Measurements from ENCODE around the gene AMN. TPM values are rescaled to one million over a fixed set of nuclear protein-coding genes. Genes with fewer than 3 reads are reported as not detected.

AMN gene
- total RNA-seq, 2 experiments from 2014 or later, result 0.15 to 0.30 TPM

DNA sequence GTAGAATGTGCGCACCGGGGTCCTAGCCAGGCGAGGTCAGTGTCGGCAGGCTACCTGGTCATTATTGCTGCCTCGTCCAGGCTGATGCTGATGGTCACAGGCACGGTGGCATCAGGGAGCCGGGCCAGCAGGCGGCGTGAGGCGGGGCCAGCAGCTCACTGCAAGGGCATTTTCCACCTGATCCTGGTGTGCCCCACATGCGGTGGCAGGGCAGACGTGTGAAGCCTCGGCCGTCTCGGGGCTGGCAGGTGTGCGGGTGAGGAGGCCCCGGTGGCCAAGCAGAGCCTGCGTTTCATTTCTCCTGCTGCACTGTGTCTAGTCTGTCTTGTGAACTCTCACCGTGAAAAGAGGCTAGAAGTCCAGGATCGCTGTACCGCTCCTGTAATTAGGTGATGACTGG lies 12.0 kb upstream of the AMN start:
- no peaks in the 10 kb centered on the region for H3K9me3 Mint-ChIP-seq
- H3K36me3 Mint-ChIP-seq (ENCODE audit: low read depth), result peaks cover 10% of the 10 kb centered on the region
- no peak overlapping the region for H3K27ac Mint-ChIP-seq
- POLR2A ChIA-PET, result no interaction called here
- no peaks in the 10 kb centered on the region for H3K27me3 Mint-ChIP-seq
- H3K4me1 Mint-ChIP-seq, result no peaks in the 10 kb centered on the region
- CTCF ChIA-PET, result no interaction called here
- no peak overlapping the region for H3K4me3 Mint-ChIP-seq
- DNase-seq, result no peak

DNA sequence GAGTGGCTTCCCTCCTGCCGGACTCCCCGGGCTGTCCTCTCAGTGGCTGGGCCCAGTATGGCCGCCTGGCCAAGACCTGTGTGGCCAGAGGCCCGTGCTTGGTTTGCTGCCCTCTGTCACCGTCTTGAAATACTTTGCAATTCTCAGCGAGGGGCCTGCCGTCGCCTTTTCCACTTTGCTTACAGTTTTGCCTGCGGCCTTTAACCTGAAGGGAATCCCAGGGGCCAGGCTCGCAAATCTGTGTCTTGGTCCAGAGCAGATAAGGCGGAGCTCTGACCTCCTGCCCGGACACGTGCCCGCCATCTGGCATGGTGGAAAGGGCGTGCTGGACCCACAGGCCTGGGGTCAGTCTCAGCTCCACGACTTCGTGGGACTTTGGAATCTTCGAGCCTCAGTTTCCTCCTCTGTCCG lies 10.9 kb upstream of the AMN start:
- H3K4me3 Mint-ChIP-seq, result no peak overlapping the region
- H3K9me3 Mint-ChIP-seq, result no peaks in the 10 kb centered on the region
- DNase-seq, result no peak
- H3K27ac Mint-ChIP-seq, result no peak overlapping the region
- ChIA-PET CTCF (no interaction called here), POLR2A (no interaction called here)
- no peaks in the 10 kb centered on the region for H3K4me1 Mint-ChIP-seq
- no peaks in the 10 kb centered on the region for H3K27me3 Mint-ChIP-seq
- H3K36me3 Mint-ChIP-seq (ENCODE audit: low read depth), result peaks cover 7% of the 10 kb centered on the region

DNA sequence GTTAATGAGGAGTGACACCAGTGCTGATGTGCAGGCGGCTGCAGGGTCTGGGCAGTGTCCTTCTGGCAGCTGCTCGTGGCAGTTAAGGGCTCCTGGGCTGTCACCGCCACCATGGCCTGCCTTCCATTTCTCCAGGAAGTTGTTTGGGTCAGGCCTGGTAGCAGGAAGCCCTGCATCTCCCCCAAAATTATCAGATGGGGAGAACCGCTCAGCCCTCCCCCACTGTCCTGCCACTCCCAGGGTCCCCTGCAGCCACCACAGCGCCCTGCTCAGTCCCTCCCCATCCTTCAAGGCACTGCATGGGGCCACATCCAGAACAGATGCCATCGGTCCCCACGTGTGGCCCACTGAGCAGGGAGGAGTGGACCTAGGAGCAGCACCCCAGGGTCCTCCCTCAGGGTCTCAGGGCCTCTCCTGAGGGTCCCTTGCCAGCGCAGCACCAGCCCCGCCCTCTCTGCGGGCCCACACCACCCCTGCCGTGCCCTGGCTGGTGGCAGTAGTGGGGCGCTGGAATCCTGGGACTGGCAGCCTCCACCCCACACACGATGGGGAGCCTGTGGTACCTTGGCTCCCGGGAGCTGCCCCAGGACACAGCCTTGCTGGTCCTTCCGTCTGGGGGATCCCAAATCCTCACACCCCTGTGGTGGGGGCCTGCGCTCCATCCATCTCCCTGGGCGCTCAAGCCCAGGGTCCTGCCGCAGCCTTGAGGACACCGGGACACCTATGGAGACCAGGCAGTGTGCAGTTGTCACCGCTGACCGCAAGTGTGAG lies 10.3 kb upstream of the AMN start:
- no peaks in the 10 kb centered on the region for H3K9me3 Mint-ChIP-seq
- no peaks in the 10 kb centered on the region for H3K27me3 Mint-ChIP-seq
- no peak overlapping the region for H3K4me3 Mint-ChIP-seq
- no peak overlapping the region for H3K27ac Mint-ChIP-seq
- no peak for DNase-seq
- H3K36me3 Mint-ChIP-seq (ENCODE audit: low read depth), result peaks cover 3% of the 10 kb centered on the region
- CTCF ChIA-PET, result interaction anchor here (0.6 to 0.9 kb wide), 2 partner anchors 15 to 138 kb away, joined by 3 read pairs; no protein-coding TSS in a partner anchor
- POLR2A ChIA-PET, result no interaction called here
- peaks cover under 1% of the 10 kb centered on the region for H3K4me1 Mint-ChIP-seq

DNA sequence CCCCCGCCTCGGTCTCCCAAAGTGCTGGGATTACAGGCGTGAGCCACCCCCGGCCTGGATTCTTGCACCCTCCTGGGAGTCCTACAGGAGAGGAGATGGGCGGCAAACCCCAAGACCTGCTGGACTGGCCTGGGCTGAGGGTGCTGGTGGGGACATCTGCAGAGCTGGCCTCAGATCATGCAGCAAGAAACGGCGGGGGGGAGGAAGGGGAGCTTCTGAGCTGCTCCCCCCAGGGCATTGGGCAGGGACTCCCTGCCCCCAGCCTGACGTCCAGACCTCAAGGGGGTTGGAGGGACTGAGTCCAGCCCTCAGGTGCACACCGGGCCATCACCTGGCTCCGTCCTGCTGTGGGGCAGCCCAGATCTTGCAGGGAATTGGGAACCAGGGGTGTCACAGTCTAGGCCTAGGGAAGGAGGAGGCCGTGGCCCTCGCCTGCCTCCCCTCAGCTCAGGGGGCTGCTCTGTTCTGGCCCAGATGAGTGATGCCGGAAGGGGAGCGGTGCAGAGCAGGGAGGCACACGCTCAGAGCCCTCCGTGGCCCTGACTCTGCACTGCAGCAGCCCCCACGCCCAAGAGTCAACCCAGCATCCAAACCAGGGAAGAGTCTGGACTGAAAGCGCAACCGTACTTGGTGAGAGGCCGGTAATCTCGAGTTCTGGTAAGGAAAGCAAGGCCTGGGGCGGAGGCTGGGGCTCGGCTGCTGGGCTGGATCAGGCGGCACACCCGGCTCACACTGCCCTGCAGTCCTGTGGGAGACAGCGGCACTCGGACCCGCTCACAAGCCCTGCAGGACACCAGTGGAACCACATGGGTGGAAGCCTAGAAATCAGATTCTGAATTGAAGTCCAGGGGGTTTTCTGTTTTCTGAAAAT lies 8.9 kb upstream of the AMN start:
- no peak for DNase-seq
- POLR2A ChIA-PET, result no interaction called here
- H3K4me3 Mint-ChIP-seq, result no peak overlapping the region
- H3K36me3 Mint-ChIP-seq (ENCODE audit: low read depth), result no peaks in the 10 kb centered on the region
- no peaks in the 10 kb centered on the region for H3K27me3 Mint-ChIP-seq
- CTCF ChIA-PET, result interaction anchor here (0.9 to 1.0 kb wide), 2 partner anchors 9 to 14 kb away, joined by 3 read pairs; no protein-coding TSS in a partner anchor
- peaks cover 2% of the 10 kb centered on the region for H3K4me1 Mint-ChIP-seq
- H3K9me3 Mint-ChIP-seq, result no peaks in the 10 kb centered on the region
- no peak overlapping the region for H3K27ac Mint-ChIP-seq

DNA sequence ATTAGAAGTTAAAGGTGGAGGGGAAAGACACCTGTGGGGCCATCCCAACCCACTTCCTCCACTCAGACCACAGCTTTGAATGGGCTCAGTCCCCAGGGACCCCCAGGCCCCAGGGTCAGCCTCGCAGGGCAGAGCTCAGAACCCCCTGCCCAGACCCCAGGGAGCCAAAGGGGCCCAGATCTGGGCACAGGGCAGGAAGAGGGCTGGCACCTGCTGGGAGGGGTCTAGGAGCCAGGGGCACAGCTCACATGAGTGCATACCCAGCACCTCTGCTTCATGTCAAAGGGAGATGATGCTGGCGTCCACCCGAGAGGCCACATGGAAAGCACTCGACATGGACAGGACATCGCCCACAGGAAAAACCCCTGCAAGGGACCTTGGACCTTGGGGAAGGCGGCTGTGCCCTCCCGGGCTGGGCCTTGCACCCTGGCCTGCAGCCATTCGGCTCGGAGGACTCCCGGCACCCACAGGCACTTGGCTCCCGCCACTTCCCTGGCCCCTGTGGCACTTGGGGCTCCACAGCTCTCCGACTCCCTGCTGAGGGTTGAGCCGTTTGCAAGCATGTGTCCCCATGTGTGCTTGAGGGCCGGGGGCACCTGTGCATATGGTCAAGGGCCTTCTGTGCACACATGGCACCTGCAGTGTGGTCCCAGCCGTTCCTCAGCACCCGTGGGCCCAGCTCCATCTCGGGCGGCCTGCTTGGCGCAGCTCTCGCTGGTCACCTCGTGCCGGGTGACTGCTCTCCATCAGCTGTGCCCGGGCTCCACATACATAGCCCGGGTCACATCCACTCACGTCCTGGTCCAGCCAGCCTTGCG lies 7.8 kb upstream of the AMN start:
- Mint-ChIP-seq H3K4me1 (peaks cover 2% of the 10 kb centered on the region), H3K27ac (no peak overlapping the region), H3K27me3 (no peaks in the 10 kb centered on the region), H3K36me3 (ENCODE audit: low read depth) (no peaks in the 10 kb centered on the region), H3K4me3 (no peak overlapping the region), H3K9me3 (no peaks in the 10 kb centered on the region)
- CTCF ChIA-PET, result no interaction called here
- POLR2A ChIA-PET, result no interaction called here
- DNase-seq, result no peak

DNA sequence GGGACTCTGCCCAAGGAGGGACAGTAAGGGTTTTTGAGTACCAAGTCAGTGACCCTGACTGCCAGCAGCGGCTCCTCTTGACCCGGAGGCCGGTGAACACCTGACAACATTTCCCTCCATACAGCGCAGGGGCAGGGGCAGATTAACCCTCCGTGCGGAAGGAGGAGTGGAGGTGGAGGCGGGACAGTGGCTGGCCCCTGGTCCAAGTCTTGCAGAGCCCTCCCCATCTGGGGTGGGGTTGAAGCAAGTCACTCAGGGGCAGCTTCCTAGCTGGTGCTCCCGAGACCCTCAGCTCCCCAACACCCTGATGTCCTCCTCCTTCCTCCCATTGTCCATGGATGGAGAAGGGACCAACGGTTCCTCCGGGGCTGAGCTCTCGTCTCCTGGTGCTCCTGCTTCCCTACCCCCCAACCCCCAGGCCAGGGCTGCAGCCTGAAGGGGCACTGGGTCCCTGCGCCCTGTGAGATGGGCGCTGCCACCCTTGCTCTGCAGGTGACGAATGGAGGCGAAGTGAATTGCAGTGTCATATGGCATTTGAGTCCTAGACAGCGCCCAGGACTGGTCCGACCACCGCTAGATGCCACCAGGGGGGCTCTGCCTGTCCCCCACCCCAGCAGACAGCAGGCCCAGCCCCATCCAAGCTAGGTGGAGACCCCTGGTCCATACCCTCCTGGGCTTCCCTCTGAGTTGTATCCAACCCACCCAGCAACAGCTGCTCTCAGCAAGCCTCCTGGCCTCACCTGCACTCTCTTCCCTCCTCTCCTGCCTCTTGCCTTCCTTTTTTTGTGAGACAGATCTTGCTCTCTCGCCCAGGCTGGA lies 7.0 kb upstream of the AMN start:
- Mint-ChIP-seq H3K27ac (no peak overlapping the region), H3K9me3 (no peaks in the 10 kb centered on the region), H3K27me3 (no peaks in the 10 kb centered on the region), H3K4me1 (peaks cover 2% of the 10 kb centered on the region), H3K4me3 (no peak overlapping the region), H3K36me3 (ENCODE audit: low read depth) (no peaks in the 10 kb centered on the region)
- ChIA-PET POLR2A (interaction anchor here (0.5 kb wide), 1 partner anchor 202 kb away, joined by 5 read pairs; no protein-coding TSS in a partner anchor), CTCF (no interaction called here)
- DNase-seq, result no peak

DNA sequence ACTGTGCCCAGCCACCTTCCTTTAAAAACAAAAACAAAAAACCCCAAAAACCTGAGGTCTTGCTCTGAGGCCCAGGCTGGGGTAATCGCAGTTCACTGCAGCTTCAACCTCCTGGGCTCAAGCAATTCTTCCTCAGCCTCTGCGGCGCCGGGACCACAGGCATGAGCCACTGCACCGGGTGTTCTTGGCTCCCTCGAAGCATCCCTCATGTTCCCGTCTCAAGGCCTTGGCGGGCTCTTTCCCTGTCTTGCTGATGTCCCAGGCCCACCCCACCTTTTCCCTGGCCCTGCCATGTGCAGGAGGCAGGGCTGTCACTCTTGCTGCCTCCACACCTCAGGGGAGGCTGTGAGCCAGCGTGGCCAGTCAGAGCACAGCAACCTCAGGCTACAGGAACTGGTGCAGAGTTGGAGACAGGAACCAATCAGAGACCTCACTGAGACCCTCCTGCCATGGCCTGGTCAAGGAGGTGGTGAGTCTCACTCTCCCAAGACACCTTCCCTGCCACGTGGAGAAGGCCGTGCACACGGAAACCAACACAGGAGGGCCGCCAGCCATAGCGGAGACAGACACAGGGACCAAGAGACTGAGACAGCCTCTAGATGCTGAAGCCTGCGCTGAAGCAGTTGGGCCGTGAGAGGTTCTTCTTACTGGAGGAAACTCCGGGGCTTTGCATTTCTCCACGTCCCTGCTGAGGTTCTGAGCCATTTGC lies 6.0 kb upstream of the AMN start:
- ChIA-PET CTCF (no interaction called here), POLR2A (interaction anchor here (0.5 kb wide), 1 partner anchor 203 kb away, joined by 5 read pairs; no protein-coding TSS in a partner anchor)
- no peaks in the 10 kb centered on the region for H3K9me3 Mint-ChIP-seq
- H3K4me1 Mint-ChIP-seq, result peaks cover 2% of the 10 kb centered on the region
- no peak for DNase-seq
- H3K4me3 Mint-ChIP-seq, result no peak overlapping the region
- H3K27me3 Mint-ChIP-seq, result no peaks in the 10 kb centered on the region
- no peaks in the 10 kb centered on the region for H3K36me3 Mint-ChIP-seq (ENCODE audit: low read depth)
- peak overlapping the region; percentile 60 for H3K27ac Mint-ChIP-seq

DNA sequence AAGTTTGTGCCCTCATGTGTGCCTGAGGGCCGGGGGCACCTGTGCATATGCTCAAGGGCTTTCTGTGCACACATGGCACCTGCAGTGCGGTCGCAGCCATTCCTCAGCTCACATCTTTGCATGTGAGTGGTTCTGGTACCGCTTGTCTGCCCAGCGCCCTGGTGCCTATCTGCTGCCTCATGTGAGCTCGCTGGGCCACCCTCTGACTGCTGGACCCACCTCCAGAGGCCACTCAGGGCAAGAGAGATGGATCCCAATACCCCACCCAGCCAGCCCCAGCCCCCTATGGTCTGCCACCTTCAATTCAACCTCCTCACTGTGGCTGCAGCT lies 5.4 kb upstream of the AMN start:
- POLR2A ChIA-PET, result no interaction called here
- H3K27me3 Mint-ChIP-seq, result no peaks in the 10 kb centered on the region

DNA sequence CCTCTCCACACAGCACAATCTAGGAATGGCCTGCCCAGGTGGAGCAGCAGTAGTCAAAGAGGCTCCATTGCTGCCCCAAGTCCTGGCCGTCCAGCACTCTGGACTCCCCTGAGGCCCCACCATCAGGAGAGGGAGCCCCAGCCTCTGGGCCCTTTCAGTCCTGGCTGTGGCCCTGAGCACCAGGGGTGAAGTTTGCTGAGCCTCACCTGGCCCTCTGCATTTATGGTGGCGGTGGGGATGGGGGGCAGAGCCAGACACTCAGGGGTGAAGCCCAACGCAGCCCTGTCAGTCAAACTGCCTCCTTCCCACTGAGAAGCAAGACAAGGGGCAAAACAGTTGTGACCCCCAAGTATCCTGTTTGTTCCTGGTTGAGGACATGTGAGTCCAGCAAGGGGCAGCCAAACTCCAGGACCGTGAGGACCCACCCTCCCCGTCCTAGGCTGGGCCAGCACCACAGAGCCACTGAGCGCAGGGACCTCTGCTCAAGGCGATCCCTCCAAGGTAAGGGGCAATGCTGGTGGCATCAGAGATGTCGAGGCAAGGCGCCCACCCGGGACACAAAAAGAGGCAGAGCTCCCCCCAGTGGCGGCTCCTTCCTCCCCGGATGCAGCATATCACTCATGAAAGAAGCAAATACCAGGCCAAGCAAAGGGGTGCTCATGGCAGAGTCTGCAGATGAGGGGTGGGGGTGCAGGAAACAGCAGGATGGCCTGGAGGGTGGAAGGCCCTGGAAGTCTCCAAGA lies 4.8 kb upstream of the AMN start:
- ChIA-PET POLR2A (no interaction called here), CTCF (interaction anchor here (0.6 to 1.4 kb wide), 3 partner anchors 26 to 226 kb away, joined by 3 to 4 read pairs (median 3); no protein-coding TSS in a partner anchor)
- Mint-ChIP-seq H3K36me3 (ENCODE audit: low read depth) (no peaks in the 10 kb centered on the region), H3K4me3 (no peak overlapping the region), H3K9me3 (no peaks in the 10 kb centered on the region), H3K27ac (no peak overlapping the region), H3K27me3 (no peaks in the 10 kb centered on the region), H3K4me1 (peaks cover 2% of the 10 kb centered on the region)
- DNase-seq, result peak; percentile 60

More for the DNA sequence above, 5.4 kb upstream of the AMN start:
- Mint-ChIP-seq H3K27ac (no peak overlapping the region), H3K36me3 (ENCODE audit: low read depth) (no peaks in the 10 kb centered on the region), H3K4me1 (peaks cover 2% of the 10 kb centered on the region), H3K9me3 (no peaks in the 10 kb centered on the region), H3K4me3 (no peak overlapping the region)
- DNase-seq, result no peak
- CTCF ChIA-PET, result interaction anchor here (1.4 kb wide), 1 partner anchor 134 kb away, joined by 4 read pairs; no protein-coding TSS in a partner anchor

DNA sequence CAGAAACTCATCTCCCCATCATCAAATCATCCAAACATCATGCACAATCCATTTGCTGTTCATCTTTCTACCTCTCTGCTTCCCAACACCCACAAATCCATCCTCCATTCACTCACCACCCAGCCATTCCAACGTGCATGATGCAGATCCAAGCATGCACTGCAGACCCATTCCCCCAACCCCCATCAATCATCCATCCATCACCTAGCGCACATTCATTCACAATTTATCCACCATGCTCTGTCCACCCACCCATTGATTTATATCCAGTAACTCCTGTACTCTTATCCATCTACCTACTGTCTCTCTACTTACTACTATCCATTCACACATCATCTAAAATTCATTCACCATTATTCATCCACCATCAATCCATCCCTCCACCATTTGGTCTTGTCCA lies 4.0 kb upstream of the AMN start:
- H3K27ac Mint-ChIP-seq, result no peak overlapping the region
- POLR2A ChIA-PET, result no interaction called here
- DNase-seq, result no peak
- no peak overlapping the region for H3K4me3 Mint-ChIP-seq
- H3K9me3 Mint-ChIP-seq, result no peaks in the 10 kb centered on the region
- CTCF ChIA-PET, result interaction anchor here (0.6 to 1.4 kb wide), 3 partner anchors 27 to 227 kb away, joined by 3 to 4 read pairs (median 3); no protein-coding TSS in a partner anchor
- peaks cover 4% of the 10 kb centered on the region for H3K27me3 Mint-ChIP-seq
- H3K36me3 Mint-ChIP-seq (ENCODE audit: low read depth), result no peaks in the 10 kb centered on the region
- H3K4me1 Mint-ChIP-seq, result peaks cover 4% of the 10 kb centered on the region

DNA sequence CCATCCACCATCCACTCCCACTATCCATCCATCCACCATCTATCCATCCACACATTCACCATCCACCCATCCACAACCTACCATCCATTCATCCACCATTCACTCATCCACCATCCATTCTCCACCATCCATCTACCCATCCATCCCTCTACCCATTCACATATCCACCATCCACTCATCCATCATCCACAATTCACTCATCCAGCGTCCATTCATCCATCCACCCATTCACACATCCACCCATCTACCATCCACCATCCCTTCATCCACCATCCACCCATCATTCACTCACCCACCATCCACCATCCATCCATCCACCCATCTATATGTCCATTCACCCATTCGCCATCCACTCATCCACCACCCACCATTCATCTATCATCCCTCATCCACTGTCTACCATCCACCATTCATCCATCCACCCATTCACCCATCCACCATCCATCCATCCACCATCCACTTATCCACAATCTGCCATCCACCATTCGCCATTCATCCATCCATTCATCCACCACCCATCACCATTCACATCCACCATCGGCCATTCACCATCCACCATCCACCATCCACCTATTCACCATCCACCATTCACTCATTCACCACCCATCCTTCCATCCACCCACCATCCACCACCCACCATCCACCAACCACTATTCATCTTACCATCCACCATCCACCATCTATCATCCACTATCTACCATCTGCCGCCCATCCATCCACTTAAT lies 2.0 kb upstream of the AMN start:
- no peak for DNase-seq
- H3K27me3 Mint-ChIP-seq, result peaks cover 15% of the 10 kb centered on the region
- H3K9me3 Mint-ChIP-seq, result no peaks in the 10 kb centered on the region
- H3K4me1 Mint-ChIP-seq, result peaks cover 4% of the 10 kb centered on the region
- POLR2A ChIA-PET, result no interaction called here
- CTCF ChIA-PET, result no interaction called here
- H3K4me3 Mint-ChIP-seq, result no peak overlapping the region
- H3K36me3 Mint-ChIP-seq (ENCODE audit: low read depth), result no peaks in the 10 kb centered on the region
- no peak overlapping the region for H3K27ac Mint-ChIP-seq

All from activated CD4-positive, alpha-beta T cell treated with anti-CD3 and anti-CD28 coated beads, Interleukin-2, amount 10 ng/mL, durations not matched to agents 7 days and 5 days (primary cell).